Activated CD8-positive, alpha-beta memory T cell treated with anti-CD3 and anti-CD28 coated beads for 36 hours (primary cell): Measurements from ENCODE around the gene SMG6. TPM values are rescaled to one million over a fixed set of nuclear protein-coding genes. Genes with fewer than 3 reads are reported as not detected.
"Not testable (repeated sequence)": the region's sequence is repeated elsewhere in the genome, so short reads cannot be mapped to it uniquely, and the experiment has no call there.

Source experiments
- CTCF ChIA-PET: fragments of 350-600 bp; sonication (Branson Sonifier 250); formaldehyde crosslinking; loops from one replicate; lab custom pipeline; 2021; ENCODE audit warnings: antibody characterized with exemption; lab: Charles Lee
- POLR2A ChIA-PET: fragments of 350-600 bp; sonication (Branson Sonifier 250); formaldehyde crosslinking; loops from one replicate; lab custom pipeline; 2021; ENCODE audit warnings: antibody characterized with exemption; lab: Charles Lee
- total RNA-seq, 2 experiments: library from RNA; stranded (reverse); gene quantifications; one replicate each; pipeline ENCODE4 v1.2.3, GENCODE V29; 2021

The SMG6 gene
- total RNA-seq, 2 experiments from 2014 or later = 55.0 to 60.8 TPM

- ChIA-PET POLR2A (interaction anchor here (0.9 kb wide), 1 partner anchor 43 kb away, joined by 3 read pairs; no protein-coding TSS in a partner anchor), CTCF (interaction anchor here (0.7 kb wide), 1 partner anchor 20 kb away, joined by 3 read pairs; no protein-coding TSS in a partner anchor)
Measured at GRCh38 chr17:2317796-2318195, 14.2 kb upstream of the SMG6 start.

GRCh38 chr17:2316916-2317205, 13.3 kb upstream of the SMG6 start:
- POLR2A ChIA-PET = not testable (repeated sequence)
- CTCF ChIA-PET = interaction anchor here (0.6 kb wide), 1 partner anchor 1895 kb away, joined by 3 read pairs; no protein-coding TSS in a partner anchor

GRCh38 chr17:2312736-2313135, 9.2 kb upstream of the SMG6 start:
- CTCF ChIA-PET = interaction anchor here (0.7 kb wide), 2 partner anchors 24 to 257 kb away, joined by 3 to 4 read pairs; no protein-coding TSS in a partner anchor
- POLR2A ChIA-PET = no interaction called here

GRCh38 chr17:2309338-2310154, 6.0 kb upstream of the SMG6 start:
- POLR2A ChIA-PET = no interaction called here
- CTCF ChIA-PET = no interaction called here

GRCh38 chr17:2304931-2305330, 1.3 kb upstream of the SMG6 start:
- CTCF ChIA-PET = no interaction called here

GRCh38 chr17:2302778-2303203, 794 bp downstream of the SMG6 start:
- CTCF ChIA-PET = interaction anchor here (1.0 to 1.4 kb wide), 3 partner anchors 15 to 248 kb away, joined by 3 to 4 read pairs (median 3); partner anchors contain the start of genes HIC1 and TSR1
- POLR2A ChIA-PET = interaction anchor here (0.6 to 1.6 kb wide), 3 partner anchors 35 to 221 kb away, joined by 3 to 5 read pairs (median 4); no protein-coding TSS in a partner anchor

More at GRCh38 chr17:2304931-2305330, 1.3 kb upstream of the SMG6 start:
- POLR2A ChIA-PET = interaction anchor here (1.5 kb wide), 1 partner anchor 31 kb away, joined by 9 read pairs; the partner anchor contains the start of gene TSR1

- POLR2A ChIA-PET = no interaction called here
- CTCF ChIA-PET = interaction anchor here (1.0 kb wide), 1 partner anchor 55 kb away, joined by 3 read pairs; no protein-coding TSS in a partner anchor
Measured at GRCh38 chr17:2299756-2300155, 3.8 kb downstream of the SMG6 start.

GRCh38 chr17:2299136-2299535, 4.4 kb downstream of the SMG6 start:
- CTCF ChIA-PET = interaction anchor here (1.0 kb wide), 1 partner anchor 54 kb away, joined by 3 read pairs; no protein-coding TSS in a partner anchor

GRCh38 chr17:2297023-2297422, 6.6 kb downstream of the SMG6 start:
- CTCF ChIA-PET = interaction anchor here (0.7 to 1.0 kb wide), 2 partner anchors 15 to 414 kb away, joined by 3 read pairs; no protein-coding TSS in a partner anchor
- POLR2A ChIA-PET = no interaction called here

More at GRCh38 chr17:2299136-2299535, 4.4 kb downstream of the SMG6 start:
- POLR2A ChIA-PET = no interaction called here

GRCh38 chr17:2295575-2295974, 8.0 kb downstream of the SMG6 start:
- ChIA-PET POLR2A (interaction anchor here (0.6 kb wide), 1 partner anchor 37 kb away, joined by 3 read pairs; no protein-coding TSS in a partner anchor), CTCF (interaction anchor here (2.1 kb wide), 1 partner anchor 51 kb away, joined by 9 read pairs; no protein-coding TSS in a partner anchor)

- CTCF ChIA-PET = interaction anchor here (0.6 to 1.2 kb wide), 4 partner anchors 37 to 623 kb away, joined by 3 to 4 read pairs (median 4); no protein-coding TSS in a partner anchor
- POLR2A ChIA-PET = no interaction called here
Measured at GRCh38 chr17:2292100-2292499, 11.5 kb downstream of the SMG6 start.

GRCh38 chr17:2289878-2290478, 13.6 kb downstream of the SMG6 start:
- ChIA-PET POLR2A (no interaction called here), CTCF (no interaction called here)

- POLR2A ChIA-PET = no interaction called here
- CTCF ChIA-PET = interaction anchor here (0.5 to 2.9 kb wide), 9 partner anchors 15 to 236 kb away, joined by 3 to 29 read pairs (median 3); partner anchors contain the start of genes HIC1 and SGSM2
Measured at GRCh38 chr17:2283302-2283701, 20.3 kb downstream of the SMG6 start.

GRCh38 chr17:2282297-2282873, 21.2 kb downstream of the SMG6 start:
- CTCF ChIA-PET = interaction anchor here (0.6 to 2.9 kb wide), 10 partner anchors 12 to 262 kb away, joined by 3 to 29 read pairs (median 3); partner anchors contain the start of genes HIC1 and SGSM2
- POLR2A ChIA-PET = no interaction called here

GRCh38 chr17:2279707-2280106, 23.9 kb downstream of the SMG6 start:
- ChIA-PET CTCF (interaction anchor here (1.3 kb wide), 1 partner anchor 225 kb away, joined by 3 read pairs; the partner anchor contains the start of gene HIC1), POLR2A (no interaction called here)

- ChIA-PET CTCF (interaction anchor here (1.1 kb wide), 1 partner anchor 33 kb away, joined by 3 read pairs; no protein-coding TSS in a partner anchor), POLR2A (no interaction called here)
Measured at GRCh38 chr17:2277429-2278170, 26.0 kb downstream of the SMG6 start.

- ChIA-PET POLR2A (no interaction called here), CTCF (interaction anchor here (1.6 kb wide), 1 partner anchor 221 kb away, joined by 5 read pairs; the partner anchor contains the start of gene HIC1)
Measured at GRCh38 chr17:2275722-2276121, 27.9 kb downstream of the SMG6 start.

GRCh38 chr17:2274414-2274813, 29.2 kb downstream of the SMG6 start:
- CTCF ChIA-PET = no interaction called here
- POLR2A ChIA-PET = no interaction called here
